H9 (cell line): Measurements from ENCODE around the gene CDC42EP1. TPM values are rescaled to one million over a fixed set of nuclear protein-coding genes. Genes with fewer than 3 reads are reported as not detected.

Experiments used
- DNase-seq: peaks from one replicate; pipeline ENCODE4 v3.0.0-alpha.2; 2017
- H2AFZ ChIP-seq: one replicate; pipeline ENCODE4 v1.6.1; 2013; ENCODE audit warnings: mild to moderate bottlenecking, low read length, control low read depth, moderate library complexity
- H2AK5ac ChIP-seq: 2 replicates; pipeline ENCODE4 v1.6.1; 2013; ENCODE audit warnings: low read length, control low read depth, mixed read lengths; ENCODE audit not compliant: insufficient read length
- H2BK120ac ChIP-seq: one replicate; pipeline ENCODE4 v1.6.1; 2013; ENCODE audit warnings: low read depth, mild to moderate bottlenecking, low read length, control low read depth, inconsistent platforms; ENCODE audit not compliant: poor library complexity, severe bottlenecking
- H2BK12ac ChIP-seq: 2 replicates; pipeline ENCODE4 v1.6.1; 2013; ENCODE audit warnings: low read length, control low read depth, mixed read lengths, low read depth; ENCODE audit not compliant: insufficient read length
- H2BK15ac ChIP-seq: 2 replicates; pipeline ENCODE4 v1.6.1; 2013; ENCODE audit warnings: low read depth, low read length, control low read depth
- H2BK20ac ChIP-seq: one replicate; pipeline ENCODE4 v1.6.1; 2013; ENCODE audit warnings: low read depth, mild to moderate bottlenecking, low read length, control low read depth, inconsistent platforms; ENCODE audit not compliant: poor library complexity, severe bottlenecking
- H2BK5ac ChIP-seq: 2 replicates; pipeline ENCODE4 v1.6.1; 2013; ENCODE audit warnings: low read length, control low read depth, mixed read lengths; ENCODE audit not compliant: insufficient read length
- H3K14ac ChIP-seq: 2 replicates; pipeline ENCODE4 v1.6.1; 2013; ENCODE audit warnings: low read length, control low read depth; ENCODE audit not compliant: insufficient read depth
- H3K18ac ChIP-seq: 2 replicates; pipeline ENCODE4 v1.6.1; 2013; ENCODE audit warnings: low read depth, mild to moderate bottlenecking, mixed read lengths, low read length, control low read depth; ENCODE audit not compliant: insufficient read length
- H3K23ac ChIP-seq: 2 replicates; pipeline ENCODE4 v1.6.1; 2013; ENCODE audit warnings: low read length, control low read depth, mixed read lengths, low read depth; ENCODE audit not compliant: insufficient read length
- H3K23me2 ChIP-seq: 2 replicates; pipeline ENCODE4 v1.6.1; 2013; ENCODE audit warnings: low read depth, mild to moderate bottlenecking, mixed read lengths, low read length, control low read depth; ENCODE audit not compliant: insufficient read length, poor library complexity, severe bottlenecking
- H3K27ac ChIP-seq: 2 replicates; pipeline ENCODE4 v1.5.1; 2013; ENCODE audit warnings: low read length, control low read depth, mixed read lengths, low read depth; ENCODE audit not compliant: insufficient read length
- H3K27me3 ChIP-seq: 2 replicates; pipeline ENCODE4 v1.6.1; 2013; ENCODE audit warnings: low read length, control low read depth, inconsistent platforms; ENCODE audit not compliant: insufficient read depth
- H3K4ac ChIP-seq: 2 replicates; pipeline ENCODE4 v1.6.1; 2013; ENCODE audit warnings: low read depth, mild to moderate bottlenecking, control low read depth, inconsistent platforms, low read length, moderate library complexity
- H3K4me1 ChIP-seq: 2 replicates; pipeline ENCODE4 v1.6.1; 2013; ENCODE audit warnings: low read length, control low read depth, inconsistent platforms; ENCODE audit not compliant: insufficient read depth
- H3K4me2 ChIP-seq: 2 replicates; pipeline ENCODE4 v1.6.1; 2013; ENCODE audit warnings: low read length, control low read depth, mixed read lengths; ENCODE audit not compliant: insufficient read length, insufficient read depth
- H3K56ac ChIP-seq: 2 replicates; pipeline ENCODE4 v1.6.1; 2013; ENCODE audit warnings: low read depth, mild to moderate bottlenecking, mixed read lengths, low read length, control low read depth; ENCODE audit not compliant: insufficient read length
- H3K79me1 ChIP-seq: 2 replicates; pipeline ENCODE4 v1.6.1; 2013; ENCODE audit warnings: low read depth, mild to moderate bottlenecking, moderate library complexity, low read length, control low read depth, inconsistent platforms; ENCODE audit not compliant: insufficient read depth, poor library complexity, severe bottlenecking
- H3K79me2 ChIP-seq: 2 replicates; pipeline ENCODE4 v1.6.1; 2013; ENCODE audit warnings: low read length, control low read depth, inconsistent platforms; ENCODE audit not compliant: insufficient read depth
- H3K9ac ChIP-seq: 2 replicates; pipeline ENCODE4 v1.6.1; 2013; ENCODE audit warnings: low read length, control low read depth, mixed read lengths; ENCODE audit not compliant: insufficient read length; ENCODE audit errors: extremely low read depth
- H3K9me3 ChIP-seq: one replicate; pipeline ENCODE4 v1.6.1; 2013; ENCODE audit warnings: low read depth, low read length, inconsistent platforms; ENCODE audit not compliant: control insufficient read depth
- H3T11ph ChIP-seq: one replicate; pipeline ENCODE4 v1.6.1; 2013; ENCODE audit warnings: mild to moderate bottlenecking, low read length, control low read depth, inconsistent platforms
- H4K20me1 ChIP-seq: one replicate; pipeline ENCODE4 v1.6.1; 2013; ENCODE audit not compliant: control insufficient read depth, insufficient read length, insufficient read depth
- H4K5ac ChIP-seq: 2 replicates; pipeline ENCODE4 v1.6.1; 2013; ENCODE audit warnings: low read depth, mild to moderate bottlenecking, mixed read lengths, low read length, control low read depth; ENCODE audit not compliant: insufficient read length
- H4K8ac ChIP-seq: replicated peaks from 2 replicates; pipeline ENCODE4 v1.6.1; 2013; ENCODE audit warnings: low read length, control low read depth, mixed read lengths, low read depth; ENCODE audit not compliant: insufficient read length
- H4K91ac ChIP-seq: 2 replicates; pipeline ENCODE4 v1.6.1; 2013; ENCODE audit warnings: low read depth, mild to moderate bottlenecking, moderate library complexity, mixed read lengths, low read length, control low read depth; ENCODE audit not compliant: insufficient read length
- H3K27ac Mint-ChIP-seq, 3 experiments: 2 replicates in 2 of 3; 3 replicates in 1 of 3; pipeline ENCODE4 v1.8.0; 2020 to 2021; ENCODE audit warnings: mixed read lengths in 3 of 3, mild to moderate bottlenecking in 1 of 3, moderate library complexity in 1 of 3
- H3K27me3 Mint-ChIP-seq: 2 replicates; pipeline ENCODE4 v1.8.0; 2021; ENCODE audit warnings: low read depth, mild to moderate bottlenecking, moderate library complexity, mixed read lengths
- H3K36me3 Mint-ChIP-seq, 3 experiments: 2 replicates in 2 of 3; 3 replicates in 1 of 3; pipeline ENCODE4 v1.8.0; 2020 to 2021; ENCODE audit warnings: low read depth in 3 of 3, mixed read lengths in 3 of 3; ENCODE audit not compliant: insufficient read depth in 1 of 3
- H3K4me1 Mint-ChIP-seq, 2 experiments: 2 replicates each; pipeline ENCODE4 v1.8.0; 2020; ENCODE audit warnings: mixed read lengths in 2 of 2
- H3K4me3 Mint-ChIP-seq, 2 experiments: 2 replicates in 1 of 2; 3 replicates in 1 of 2; pipeline ENCODE4 v1.8.0; 2020 to 2021; ENCODE audit warnings: mild to moderate bottlenecking in 2 of 2, mixed read lengths in 2 of 2, moderate library complexity in 1 of 2
- H3K9me3 Mint-ChIP-seq, 2 experiments: 2 replicates in 1 of 2; 3 replicates in 1 of 2; pipeline ENCODE4 v1.8.0; 2020; ENCODE audit warnings: mild to moderate bottlenecking in 2 of 2, mixed read lengths in 2 of 2, moderate library complexity in 1 of 2
- CTCF ChIP-seq: fragments of 200-600 bp; sonication (generic); conservative IDR thresholded peaks from 3 replicates; pipeline ENCODE4 v1.8.0; 2021; ENCODE audit warnings: antibody characterized with exemption, mild to moderate bottlenecking
- total RNA-seq: library from RNA; stranded (reverse); gene quantifications from 2 replicates; pipeline ENCODE4 v1.2.1, GENCODE V29; 2021

Gene CDC42EP1
- total RNA-seq, 1 experiment from 2014 or later = 23.0 TPM

GRCh38 chr22:37555029-37555428, 5.3 kb upstream of the CDC42EP1 start:
- H3K4ac ChIP-seq = no peak overlapping the region
- Mint-ChIP-seq H3K9me3 (no peaks in the 10 kb centered on the region), H3K27me3 (peaks cover 67% of the 10 kb centered on the region), H3K4me3 (no peak overlapping the region), H3K4me1 (peaks cover 44 to 52% of the 10 kb centered on the region in 2 experiments), H3K27ac (no peak overlapping the region), H3K36me3 (no peaks in the 10 kb centered on the region)
- H2BK15ac ChIP-seq = no peak overlapping the region
- no peaks in the 10 kb centered on the region for H3K79me1 ChIP-seq
- H3K27ac ChIP-seq = no peak overlapping the region
- no peak overlapping the region for H2BK12ac ChIP-seq
- no peak overlapping the region for H3K9ac ChIP-seq
- H2BK120ac ChIP-seq = no peak overlapping the region
- no peaks in the 10 kb centered on the region for H4K20me1 ChIP-seq
- no peak for DNase-seq
- H4K5ac ChIP-seq = no peak overlapping the region
- peaks cover 7% of the 10 kb centered on the region; the same call in 1 of the 2 replicates for H3K4me1 ChIP-seq
- no peaks in the 10 kb centered on the region for H3K23me2 ChIP-seq
- no peaks in the 10 kb centered on the region for H3K9me3 ChIP-seq
- TF ChIP-seq CTCF = no peak
- no peaks in the 10 kb centered on the region; the same call in 1 of the 2 replicates for H3K27me3 ChIP-seq
- H3K4me2 ChIP-seq = no peak overlapping the region
- H4K91ac ChIP-seq = no peak overlapping the region
- H3K14ac ChIP-seq = no peak overlapping the region
- no peak overlapping the region for H3T11ph ChIP-seq
- H2AK5ac ChIP-seq = no peak overlapping the region
- H2BK20ac ChIP-seq = no peak overlapping the region
- no peak overlapping the region for H3K56ac ChIP-seq
- H2BK5ac ChIP-seq = no peak overlapping the region
- H3K23ac ChIP-seq = no peak overlapping the region
- H3K18ac ChIP-seq = no peak overlapping the region
- no peak overlapping the region for H2AFZ ChIP-seq
- H3K79me2 ChIP-seq = no peaks in the 10 kb centered on the region
- H4K8ac ChIP-seq = no peak overlapping the region
